ENCODE measurements around the gene PPP2CA.

Gene PPP2CA

DNA sequence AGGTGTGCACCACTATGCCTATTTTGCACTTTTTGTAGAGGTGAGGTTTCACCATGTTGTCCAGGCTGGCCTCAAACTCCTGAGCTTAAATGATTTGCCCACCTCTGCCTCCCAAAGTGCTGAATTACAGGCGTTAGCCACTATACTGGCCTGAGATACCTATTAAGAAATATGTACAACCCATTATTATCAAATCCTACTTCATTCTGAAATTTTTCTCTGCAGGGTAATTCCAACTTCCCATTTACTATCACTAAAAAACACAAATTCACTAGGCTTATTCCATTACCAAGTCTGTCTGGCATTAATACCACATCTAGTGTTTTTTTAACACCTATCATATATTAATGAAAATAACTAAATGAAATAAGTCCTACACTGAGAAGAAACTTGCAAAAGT is 18.2 kb downstream of the PPP2CA start:
- TF ChIP-seq CTCF (IDR thresholded peaks at IDR 0.05; ENCODE audit: low read depth, low read length), result no peak
- no peak overlapping the region for H3K4me3 ChIP-seq (ENCODE audit: low read depth, low read length)

GRCh38 chr5:134206627-134207160 is 19.2 kb downstream of the PPP2CA start:
- TF ChIP-seq CTCF (IDR thresholded peaks at IDR 0.05; ENCODE audit: low read depth, low read length), result no peak
- no peak overlapping the region for H3K4me3 ChIP-seq (ENCODE audit: low read depth, low read length)

DNA sequence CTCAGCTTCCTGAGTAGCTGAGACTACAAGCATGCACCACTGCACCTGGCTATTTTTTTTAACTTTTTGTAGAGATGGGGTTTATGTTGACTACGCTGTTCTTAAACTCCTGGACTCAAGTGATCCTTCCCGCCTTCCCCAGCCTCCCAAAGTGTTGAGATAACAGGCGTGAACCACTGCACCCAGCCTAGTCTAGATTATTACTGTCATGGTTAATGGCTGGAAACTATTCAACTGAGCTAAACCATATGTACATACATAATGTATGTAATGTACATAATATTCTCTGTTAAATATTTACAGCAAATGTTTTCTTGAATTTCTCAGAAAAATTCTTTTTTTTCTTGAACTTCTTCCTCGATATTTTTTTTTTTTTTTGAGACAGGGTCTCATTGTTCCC is 21.3 kb downstream of the PPP2CA start:
- no peak overlapping the region for H3K4me3 ChIP-seq (ENCODE audit: low read depth, low read length)
- no peak for TF ChIP-seq CTCF (IDR thresholded peaks at IDR 0.05; ENCODE audit: low read depth, low read length)

- H3K4me3 ChIP-seq (ENCODE audit: low read depth, low read length), result no peak overlapping the region
- TF ChIP-seq CTCF (IDR thresholded peaks at IDR 0.05; ENCODE audit: low read depth, low read length), result no peak
Measured at GRCh38 chr5:134203630-134204029, 22.2 kb downstream of the PPP2CA start.

GRCh38 chr5:134195666-134196065 is 30.2 kb downstream of the PPP2CA start:
- H3K4me3 ChIP-seq (ENCODE audit: low read depth, low read length), result no peak overlapping the region
- TF ChIP-seq CTCF (IDR thresholded peaks at IDR 0.05; ENCODE audit: low read depth, low read length), result no peak

GRCh38 chr5:134189031-134189430 is 36.8 kb downstream of the PPP2CA start:
- no peak for TF ChIP-seq CTCF (IDR thresholded peaks at IDR 0.05; ENCODE audit: low read depth, low read length)
- H3K4me3 ChIP-seq (ENCODE audit: low read depth, low read length), result no peak overlapping the region

DNA sequence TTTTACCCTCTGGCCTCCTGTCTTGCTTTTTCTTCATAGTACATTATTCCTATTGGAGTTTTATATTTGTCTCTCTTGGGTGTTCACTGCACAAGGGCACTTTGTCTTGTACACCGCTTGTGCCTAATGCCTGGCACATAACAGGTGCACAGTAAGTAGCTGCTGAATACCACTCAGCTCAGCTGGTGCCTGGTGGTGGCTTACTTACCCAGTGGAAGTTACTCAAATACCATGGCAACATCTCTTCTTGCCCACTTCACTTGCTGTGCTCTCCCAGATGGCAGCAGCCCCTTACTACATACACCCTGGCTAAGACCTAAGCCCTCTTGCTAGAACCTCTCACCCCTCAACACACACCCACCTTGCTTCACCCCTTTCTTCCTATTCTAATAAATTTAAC is 37.8 kb downstream of the PPP2CA start:
- no peak for TF ChIP-seq CTCF (IDR thresholded peaks at IDR 0.05; ENCODE audit: low read depth, low read length)
- no peak overlapping the region for H3K4me3 ChIP-seq (ENCODE audit: low read depth, low read length)

Data from WI38 (cell line).